EL (cell line): ENCODE measurements around the gene CLASRP.

ENCODE experiments used
- DNase-seq: peaks from one replicate; pipeline ENCODE4 v3.0.0-alpha.2; 2016

CLASRP gene

DNA sequence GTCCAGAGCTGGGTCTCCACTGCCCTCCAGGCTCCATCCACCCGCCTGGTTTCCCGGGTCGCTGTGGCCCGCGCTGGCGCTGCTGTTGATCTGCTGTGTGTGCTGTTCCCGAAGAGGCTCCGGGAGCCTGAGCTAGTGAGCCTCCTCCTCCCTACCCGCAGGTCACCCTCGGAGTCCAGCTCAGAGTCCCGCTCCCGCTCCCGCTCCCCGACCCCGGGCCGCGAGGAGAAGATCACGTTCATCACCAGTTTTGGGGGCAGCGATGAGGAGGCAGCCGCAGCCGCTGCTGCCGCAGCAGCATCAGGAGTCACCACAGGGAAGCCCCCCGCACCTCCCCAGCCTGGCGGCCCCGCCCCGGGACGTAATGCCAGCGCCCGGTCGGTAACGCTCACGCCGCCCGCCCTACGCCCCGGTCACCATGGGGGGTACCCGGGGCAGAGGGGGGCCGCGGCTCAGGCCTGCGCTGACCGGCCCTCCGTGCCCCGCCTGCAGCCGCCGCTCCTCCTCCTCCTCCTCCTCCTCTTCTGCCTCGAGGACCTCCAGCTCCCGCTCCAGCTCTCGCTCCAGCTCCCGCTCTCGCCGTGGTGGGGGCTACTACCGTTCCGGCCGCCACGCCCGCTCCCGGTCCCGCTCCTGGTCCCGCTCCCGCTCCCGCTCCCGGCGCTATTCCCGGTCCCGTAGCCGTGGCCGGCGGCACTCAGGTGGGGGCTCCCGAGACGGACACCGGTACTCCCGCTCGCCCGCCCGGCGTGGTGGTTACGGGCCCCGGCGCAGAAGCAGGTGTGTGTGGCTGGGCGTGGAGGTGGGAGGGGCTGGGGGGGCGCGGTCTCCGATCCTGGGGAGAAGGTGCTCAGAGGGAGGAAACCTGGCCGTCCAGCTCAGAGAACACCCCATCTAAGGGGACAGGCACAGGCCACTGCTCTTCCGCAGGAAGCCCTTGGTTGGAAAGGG lies 25.3 kb downstream of the CLASRP start:
- DNase-seq: no peak

DNA sequence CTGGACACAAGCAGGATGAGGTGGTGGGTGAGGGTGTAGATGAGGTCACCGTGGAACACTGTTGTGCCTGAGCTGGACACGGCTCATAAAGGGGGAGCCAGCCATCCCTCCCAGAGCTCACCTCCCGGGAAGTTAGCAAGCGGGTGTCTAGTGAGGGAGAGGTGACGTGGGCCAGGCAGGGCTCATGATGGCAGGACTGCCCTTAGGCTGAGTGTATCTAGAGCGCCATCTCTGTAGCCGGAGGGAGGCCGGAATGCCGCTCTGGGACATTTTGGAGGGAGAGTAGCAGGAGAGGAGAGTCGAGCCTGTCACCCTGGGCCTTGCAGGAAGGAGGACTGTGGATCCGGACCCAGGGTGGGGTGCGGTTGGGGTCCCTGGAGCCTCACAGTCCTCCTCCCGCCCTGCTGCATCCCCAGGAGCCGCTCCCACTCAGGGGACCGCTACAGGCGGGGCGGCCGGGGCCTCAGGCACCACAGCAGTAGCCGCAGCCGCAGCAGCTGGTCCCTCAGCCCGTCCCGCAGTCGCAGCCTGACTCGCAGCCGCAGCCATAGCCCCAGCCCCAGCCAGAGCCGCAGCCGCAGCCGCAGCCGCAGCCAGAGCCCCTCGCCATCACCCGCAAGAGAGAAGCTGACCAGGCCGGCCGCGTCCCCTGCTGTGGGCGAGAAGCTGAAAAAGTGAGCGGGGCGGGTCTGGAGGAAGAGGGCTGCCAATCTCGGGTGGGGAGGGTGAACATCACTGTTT lies 28.2 kb downstream of the CLASRP start:
- no peak for DNase-seq

DNA sequence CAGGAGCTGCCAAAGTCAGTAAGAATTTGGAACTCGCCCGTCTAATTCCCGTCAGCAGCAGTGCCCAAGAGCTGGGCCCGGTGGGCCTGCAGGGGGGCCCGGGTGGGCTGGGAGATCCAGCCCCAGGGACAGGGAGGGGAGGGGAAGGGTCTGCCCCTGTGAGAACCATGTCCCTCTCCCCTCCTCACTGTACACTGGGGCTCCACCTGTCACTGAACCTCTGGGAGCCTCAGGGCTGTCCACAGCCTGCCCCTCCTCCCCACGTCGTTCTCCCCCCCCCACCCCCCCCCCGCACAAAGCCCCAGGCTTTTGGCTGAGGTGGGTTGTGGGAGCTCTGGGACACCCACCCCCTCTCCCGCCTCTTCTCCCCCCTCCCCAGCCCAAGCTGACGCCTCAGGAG lies 29.2 kb downstream of the CLASRP start:
- no peak for DNase-seq

DNA sequence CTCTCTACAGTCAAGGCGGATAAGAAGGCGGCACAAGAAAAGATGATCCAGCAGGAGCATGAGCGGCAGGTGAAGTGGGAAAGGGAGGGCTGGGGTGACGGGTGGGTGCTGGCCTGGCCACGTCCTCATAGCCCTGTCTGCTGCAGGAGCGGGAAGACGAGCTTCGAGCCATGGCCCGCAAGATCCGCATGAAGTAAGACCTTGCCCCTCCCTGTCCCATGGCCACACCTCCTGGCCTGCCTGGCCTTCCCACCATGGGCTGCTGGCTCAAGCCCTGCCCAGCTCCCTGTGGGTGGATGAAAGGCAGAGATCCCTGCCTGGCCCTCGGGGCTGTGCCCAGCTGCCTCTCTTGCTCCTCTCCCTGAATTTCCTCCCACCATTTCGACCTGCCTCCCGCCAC lies 30.2 kb downstream of the CLASRP start:
- DNase-seq: peak; percentile 22

DNA sequence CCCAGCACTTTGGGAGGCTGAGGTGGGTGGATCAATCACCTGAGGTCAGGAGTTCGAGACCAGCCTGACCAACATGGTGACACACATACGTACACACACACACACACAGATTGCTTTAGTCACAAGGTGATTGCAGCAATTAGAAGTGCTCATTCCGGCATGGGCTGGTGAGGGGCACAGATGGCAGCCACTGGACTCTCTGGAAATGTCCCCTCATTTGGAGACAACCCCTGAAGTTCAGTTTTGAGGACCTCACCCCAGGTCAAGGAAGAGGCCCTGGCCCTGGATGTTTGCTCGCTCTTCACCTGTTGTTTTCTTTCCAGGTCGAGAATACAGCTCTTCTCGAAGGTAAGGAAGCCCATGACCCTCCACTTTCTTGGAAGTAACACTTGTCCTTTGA lies 31.4 kb downstream of the CLASRP start:
- no peak for DNase-seq

DNA sequence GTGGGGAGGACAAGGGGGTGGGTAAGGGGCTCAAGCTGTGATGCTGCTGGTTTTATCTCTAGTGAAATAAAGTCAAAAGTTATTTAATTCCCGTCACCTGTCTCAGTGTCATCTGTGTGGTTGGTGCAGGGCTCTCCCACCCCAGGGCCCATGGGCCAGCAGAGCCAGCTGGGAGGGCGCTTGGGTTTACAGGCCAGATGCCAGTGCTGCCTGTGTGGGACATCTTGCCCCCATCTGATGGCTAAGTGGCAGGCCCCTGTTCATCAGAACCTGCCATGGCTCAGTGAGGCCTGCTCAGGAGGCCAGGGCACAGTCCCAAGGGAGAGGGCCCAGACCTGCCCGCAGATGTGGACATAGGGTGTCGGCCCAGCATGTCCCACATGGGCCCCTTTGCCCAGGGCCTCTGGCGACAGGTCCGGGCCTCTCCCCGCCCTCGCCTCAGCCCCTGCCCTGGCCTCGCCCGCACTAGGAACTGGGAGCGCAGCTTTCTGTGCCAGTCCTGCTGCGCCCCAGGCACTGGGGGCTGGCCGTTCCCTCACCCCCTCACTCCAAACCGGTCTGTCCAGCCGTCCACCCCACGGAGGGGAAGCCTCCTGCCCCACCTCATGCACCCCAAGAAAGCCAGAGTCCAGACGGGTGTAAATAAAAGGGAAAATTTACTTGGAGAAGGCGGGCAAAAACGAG lies 32.2 kb downstream of the CLASRP start:
- DNase-seq: no peak

DNA sequence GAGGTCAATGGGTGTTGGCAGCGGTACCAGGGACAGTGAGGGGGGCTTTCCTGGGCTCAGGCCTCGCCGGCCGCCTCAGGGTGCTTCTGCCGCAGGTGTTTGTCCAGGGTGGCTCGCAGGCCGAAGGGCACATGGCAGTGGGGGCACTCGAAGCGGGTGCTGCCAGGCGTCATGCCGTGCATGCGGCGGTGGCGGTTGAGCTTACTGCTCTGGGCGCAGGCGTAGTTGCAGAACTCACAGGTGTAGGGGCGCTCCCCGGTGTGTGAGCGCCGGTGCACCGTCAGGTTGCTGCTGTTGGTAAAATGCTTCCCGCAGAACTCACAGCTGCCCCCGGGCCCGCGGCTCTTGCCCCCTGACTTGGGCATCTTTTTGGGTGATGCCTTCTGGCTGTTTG lies 32.7 kb downstream of the CLASRP start:
- DNase-seq: no peak

DNA sequence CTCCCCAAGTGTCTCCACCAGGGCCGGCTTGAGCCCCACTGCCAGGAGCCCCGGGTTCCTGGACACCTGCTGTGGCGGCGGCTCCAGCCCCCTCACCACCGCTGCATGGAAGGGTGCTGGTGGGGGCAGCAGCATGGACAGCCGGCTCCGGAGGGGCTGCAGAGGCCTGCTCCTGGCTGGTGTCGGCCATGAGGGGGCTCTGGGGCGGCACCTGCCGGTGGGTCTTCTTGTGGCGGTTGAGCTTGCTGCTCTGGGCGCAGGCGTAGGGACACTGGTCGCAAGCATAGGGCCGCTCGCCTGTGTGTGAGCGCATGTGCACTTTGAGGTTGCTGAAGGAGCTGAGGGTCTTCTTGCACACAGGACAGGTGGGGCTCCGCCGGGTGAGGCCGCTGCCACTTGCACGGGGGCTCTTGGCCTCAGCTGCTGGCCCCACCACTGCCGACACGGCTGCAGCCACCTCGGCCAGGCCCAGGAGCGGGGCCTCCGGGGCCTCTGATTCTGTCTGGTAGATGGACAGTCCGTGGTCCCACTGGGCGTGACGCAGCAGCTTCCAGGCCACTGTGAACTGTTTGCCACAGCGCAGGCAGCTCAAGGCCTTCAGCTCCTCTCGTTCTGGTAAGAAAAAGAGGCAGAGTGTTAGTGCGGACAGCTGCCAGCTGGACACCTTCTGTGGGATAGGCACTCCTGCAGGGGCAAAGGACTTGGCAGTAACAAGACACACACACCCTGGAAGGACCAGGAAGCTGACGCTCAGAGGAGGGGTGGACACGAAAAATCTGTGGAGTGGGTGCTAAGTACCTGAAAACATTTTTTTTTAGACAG lies 33.3 kb downstream of the CLASRP start:
- no peak for DNase-seq

DNA sequence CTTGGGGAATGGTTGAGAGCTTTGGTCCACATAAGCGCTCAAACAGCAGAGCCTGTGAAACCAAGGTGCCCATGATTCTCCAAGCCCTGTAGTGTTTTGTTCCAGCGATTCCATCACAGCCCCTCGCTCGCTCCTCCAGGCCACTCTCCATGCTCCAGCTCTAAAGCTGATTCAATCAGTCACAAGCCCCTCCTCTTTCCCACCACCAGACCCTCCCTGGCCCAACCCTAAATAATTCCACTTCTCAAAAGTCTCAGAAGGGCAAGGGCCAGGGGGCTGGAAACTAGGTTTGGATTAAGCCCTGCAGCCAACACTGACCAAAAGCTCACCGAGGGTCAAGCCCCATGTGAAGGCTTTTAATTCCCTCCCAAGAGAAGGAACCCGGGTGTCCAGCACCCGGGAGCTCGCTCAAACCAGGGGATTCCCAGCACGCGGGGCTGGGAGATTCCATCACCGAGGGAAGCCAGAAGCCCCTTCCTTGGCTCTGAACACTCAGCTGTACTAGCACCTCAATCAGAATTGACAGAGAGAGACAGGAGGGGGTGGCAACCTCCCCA lies 36.0 kb downstream of the CLASRP start:
- DNase-seq: no peak

DNA sequence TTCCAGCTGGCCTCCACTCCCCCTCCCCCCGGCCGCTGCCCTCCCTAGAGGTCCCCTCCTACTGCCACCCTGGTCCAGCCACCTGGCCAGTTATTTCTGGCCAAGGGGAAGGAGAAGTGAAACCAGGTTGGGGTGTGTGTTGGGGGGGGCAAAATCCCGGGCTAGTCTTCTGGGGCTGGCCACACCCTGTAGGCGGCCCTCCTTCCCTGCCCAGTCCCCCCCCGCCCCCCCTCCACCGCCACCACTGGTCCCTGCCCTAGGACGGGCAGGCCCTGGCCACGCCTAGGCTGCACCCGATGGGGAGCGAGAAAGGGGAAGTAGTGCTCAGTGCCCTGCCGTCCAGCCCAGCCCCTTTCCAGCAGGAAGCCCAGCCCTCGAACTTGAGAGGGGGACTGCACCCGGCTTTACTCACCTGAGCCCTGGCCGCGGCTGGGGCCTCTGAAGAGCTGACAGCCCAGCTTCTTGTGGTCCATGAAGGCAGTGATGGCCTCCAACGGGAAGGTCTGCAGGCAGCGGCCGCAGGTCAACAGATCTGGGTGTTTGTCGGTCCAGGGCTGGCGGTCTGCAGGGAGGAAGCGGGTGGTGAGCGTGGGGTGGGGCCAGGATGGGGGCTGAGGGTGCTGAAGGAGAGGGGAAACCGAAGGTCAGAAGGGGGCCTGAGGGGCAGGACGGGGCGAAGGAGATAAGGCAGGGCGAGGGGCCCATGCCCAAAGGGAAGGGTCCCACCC lies 36.6 kb downstream of the CLASRP start:
- peak; percentile 56 for DNase-seq

DNA sequence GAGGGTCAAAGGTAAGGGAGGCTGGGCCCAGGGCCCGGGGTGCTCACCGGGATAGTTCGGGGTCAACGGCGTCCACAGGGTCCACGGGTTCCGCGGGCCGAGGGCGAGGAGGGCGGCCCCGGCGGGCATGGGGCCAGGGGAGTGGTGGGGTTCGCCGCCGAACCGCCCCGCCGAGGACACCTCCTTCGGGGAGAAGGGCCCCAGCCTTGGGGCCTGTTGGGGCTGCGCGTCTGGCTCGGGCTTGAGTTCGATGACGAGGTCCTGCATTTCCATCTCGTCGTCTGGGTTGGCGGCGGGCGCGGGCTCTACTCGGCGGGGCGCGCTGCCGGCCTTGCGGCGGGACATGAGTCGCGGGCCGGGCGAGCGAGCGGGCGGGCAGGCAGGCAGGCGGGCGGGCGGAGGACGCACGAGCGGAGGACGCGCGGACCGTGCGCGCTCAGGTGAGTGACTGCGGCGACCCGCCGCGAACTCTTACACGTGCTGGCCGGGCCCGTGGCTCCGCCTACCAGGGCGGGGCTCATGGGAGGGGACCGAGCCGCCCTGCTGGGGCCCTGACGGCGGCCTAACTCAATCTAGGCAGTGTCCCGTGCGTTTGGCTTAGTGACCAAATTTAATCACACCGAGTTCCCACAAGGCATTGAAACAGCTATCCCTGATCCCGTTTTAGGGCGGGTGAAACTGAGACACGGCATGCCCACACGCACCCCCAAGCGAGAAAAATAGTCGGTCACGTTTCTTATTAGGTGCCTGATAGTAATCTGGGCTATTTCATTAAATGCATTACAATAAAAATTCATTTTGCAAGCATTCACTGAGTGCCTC lies 37.4 kb downstream of the CLASRP start, which contains the start of gene ZNF296:
Gene ZNF296, minus strand, starts transcription at position 450 of the 822 bp plus-strand sequence. Its CDS starts 105 bp downstream, at position 345.
- peak; percentile 49 for DNase-seq

DNA sequence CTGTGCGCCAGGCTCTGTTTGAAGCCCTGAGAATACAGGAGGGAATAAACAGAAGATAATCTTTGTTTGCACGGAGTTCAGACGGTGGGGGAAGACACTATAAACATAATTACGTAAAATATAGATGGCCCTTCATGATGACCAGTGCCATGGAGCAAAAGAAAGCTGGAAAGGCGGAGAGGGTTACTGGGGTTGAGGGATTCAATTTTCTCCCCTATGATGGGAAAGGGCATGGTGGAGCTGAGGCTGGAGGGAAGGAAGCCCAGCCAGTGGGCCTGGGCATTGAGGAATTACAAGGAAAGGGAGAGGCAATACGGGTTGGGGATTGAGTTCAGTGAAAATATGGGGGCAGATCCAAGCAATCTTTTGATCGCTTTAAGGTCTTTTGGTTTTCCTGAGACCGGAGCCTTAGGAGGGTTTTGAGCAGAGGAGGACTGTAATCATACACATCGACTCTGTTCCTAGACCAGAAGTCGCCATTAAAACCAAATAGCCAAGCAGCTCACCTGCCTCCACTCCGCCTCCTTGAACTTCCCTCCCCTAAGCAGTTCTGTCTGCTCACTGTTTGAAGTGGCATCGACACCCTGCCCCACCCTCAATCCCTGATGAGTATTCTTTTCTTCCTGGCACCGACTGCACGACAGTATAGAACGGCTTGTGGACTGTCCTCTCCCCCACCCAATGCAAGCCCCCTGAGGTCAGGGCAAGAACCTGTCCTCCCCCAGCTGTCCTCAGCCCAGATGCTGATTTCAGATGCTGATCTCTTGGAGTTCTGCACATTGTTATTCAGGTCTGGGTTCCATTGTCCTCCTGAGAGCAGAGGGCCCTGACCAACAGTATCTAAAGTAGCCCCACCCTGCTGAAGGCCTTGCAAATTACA lies 38.2 kb downstream of the CLASRP start:
- no peak for DNase-seq

DNA sequence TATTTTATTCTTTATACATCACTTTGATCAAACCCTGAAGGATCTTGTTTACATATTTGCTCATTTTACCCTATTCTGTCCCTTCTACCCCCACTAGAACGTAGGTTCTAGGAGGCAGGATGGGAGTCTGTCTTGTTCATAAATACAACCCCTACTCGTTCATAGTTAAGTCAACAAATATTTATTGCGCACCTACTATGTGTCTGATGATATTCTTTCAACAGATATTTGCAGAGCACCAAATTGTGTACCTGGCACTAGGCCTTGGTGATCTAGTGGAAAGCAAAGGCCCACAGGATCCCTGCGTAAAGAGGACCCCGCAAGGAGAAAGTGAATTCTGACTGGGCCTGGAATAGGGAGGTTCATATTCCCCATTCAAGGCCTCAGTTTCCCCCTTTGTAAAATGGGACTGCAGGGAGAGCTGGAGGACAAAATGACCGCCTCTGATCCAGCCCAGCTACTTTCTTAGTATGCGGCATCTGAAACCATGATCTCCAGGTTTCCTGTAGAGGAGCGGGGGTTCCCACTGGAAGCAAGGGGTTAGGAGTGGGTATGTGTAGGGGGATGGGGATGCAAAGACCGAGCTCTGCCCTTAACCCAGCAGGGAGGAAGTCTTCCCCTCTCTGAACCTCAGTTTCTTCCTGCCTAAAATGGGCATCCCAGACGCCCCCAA lies 39.7 kb downstream of the CLASRP start:
- no peak for DNase-seq

DNA sequence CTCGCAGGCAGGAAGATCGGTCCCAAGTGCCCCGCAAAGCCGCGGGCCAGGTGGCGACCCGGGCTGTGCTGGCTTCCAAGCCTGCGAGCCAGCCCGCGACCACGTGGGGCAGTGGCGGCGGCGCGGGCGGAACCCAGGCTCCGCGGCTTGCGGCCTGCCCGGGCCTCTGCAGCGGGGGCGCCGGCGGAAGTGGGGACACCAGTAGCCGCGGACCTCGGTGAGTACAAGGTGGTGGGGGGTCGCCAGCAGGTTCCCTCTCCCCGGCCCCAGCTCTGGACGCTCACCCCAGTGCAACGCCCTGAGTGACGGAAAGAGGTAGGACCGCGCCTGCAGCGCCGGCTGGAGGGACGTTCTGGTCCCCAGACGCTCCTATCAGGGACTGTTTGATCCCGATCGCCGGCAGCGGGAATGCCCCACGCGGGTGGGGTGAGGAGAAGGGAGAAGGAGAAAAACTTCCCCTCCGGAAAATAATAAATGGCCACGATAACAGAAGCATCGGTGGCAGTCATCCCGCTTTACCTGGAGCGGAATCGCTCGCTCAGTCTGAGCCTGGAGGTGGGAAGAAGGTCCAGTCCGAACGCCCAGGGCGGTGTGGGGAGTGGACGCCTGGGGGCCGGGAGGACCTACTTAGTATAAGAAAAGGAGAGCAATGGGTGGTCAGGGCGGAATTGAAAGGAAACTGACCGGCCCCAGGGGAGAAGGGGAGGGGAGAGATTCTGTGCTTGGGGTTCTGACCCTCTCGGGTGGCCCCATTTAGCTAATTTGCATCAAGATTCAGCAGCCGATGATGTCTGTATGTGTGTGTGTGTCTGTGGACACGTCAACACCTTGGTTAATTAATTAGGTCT lies 40.4 kb downstream of the CLASRP start, which contains the start of gene GEMIN7:
Gene GEMIN7, plus strand, starts transcription at position 198 of the 848 bp plus-strand sequence. CDS start 10,855 bp downstream, outside the sequence.
- DNase-seq: peak; percentile 74

DNA sequence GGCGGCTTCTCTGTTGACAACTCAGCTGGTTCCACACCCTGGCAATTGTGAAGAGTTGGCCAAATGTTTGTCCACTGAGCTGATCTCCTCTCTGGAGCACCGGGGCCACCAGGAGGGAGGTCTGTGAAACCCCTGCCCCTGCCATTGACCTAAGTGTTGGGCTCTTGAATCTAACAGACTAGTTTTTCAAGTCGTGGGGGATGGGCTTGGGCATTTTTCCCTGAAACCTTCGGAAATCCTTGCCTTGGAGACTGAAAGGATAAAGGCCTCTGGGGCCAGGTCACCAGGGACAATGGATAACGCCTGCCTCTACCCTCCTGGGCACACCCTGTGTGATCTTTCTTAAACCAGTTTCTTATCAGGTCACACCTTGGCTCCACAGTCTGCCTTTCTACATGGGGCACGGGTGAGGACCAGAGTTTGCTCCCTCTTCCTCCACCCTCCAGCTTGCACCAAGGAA lies 41.1 kb downstream of the CLASRP start:
- DNase-seq: no peak

DNA sequence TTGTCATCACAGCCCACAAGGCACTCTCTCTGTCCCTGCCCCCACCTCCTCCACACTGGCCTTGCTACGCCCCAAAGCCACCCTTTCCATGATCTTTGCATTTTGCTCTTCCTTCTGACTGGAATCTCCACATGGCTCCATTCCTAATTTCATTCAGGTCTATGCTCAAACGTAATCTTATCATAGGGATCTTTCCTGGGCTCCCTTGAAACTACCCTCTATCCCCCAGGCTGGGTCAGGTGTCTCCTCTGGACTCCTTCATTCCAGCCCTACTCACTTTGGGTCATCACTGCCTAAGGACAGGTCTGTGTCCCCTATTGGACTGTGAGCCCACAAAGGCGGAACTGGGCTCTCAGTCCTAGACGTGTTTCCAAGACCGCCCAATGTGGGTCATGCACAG lies 43.3 kb downstream of the CLASRP start:
- no peak for DNase-seq

DNA sequence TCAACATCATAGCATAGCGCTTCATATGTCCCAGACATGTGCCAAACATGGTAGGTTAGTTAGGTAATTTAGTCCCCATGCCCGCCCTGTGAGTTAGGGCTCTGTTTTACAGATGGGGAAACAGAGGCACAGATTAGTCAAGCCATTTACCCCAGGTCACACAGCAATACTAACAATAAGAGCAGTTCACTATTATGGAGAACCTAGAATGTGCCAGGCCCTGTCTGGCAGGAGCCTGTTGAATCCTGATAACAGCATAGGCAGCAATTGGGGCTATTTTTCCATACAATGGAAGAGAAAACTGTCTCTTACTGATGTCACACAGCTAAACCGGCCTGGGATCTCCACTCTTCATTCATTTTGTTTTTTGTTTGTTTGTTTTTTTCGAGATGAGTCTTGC lies 47.6 kb downstream of the CLASRP start:
- DNase-seq: no peak

DNA sequence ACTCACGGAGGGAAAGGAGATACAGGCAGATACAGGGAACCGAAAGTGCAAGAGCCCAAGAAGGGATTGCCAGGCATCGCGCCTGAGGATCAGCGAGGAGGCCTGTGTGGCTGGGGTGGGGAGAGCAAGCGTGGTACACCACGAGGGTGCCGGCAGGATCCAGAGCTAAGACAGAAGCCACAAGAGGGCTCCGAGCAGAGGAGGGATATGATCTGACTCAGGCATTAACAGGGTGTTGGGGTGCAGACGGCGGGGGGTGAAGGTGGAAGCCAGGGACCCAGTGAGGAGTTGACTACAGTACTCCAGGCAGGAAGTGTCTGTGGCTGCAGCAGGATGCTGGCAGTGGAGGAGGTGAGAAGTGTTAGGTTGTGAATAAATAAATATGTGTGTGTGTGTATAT lies 48.7 kb downstream of the CLASRP start:
- DNase-seq: no peak
